BE2C (cell line): ENCODE measurements around the gene SNX8.

ENCODE experiments used
- DNase-seq: peaks from one replicate; pipeline ENCODE4 v3.0.0-alpha.2; 2020
- H3K27me3 ChIP-seq: fragments of 250-450 bp; sonication (Bioruptor Pico); 2 replicates; pipeline ENCODE4 v1.5.1; 2020; ENCODE audit warnings: mild to moderate bottlenecking
- H3K36me3 ChIP-seq: fragments of 250-450 bp; sonication (Bioruptor Pico); 2 replicates; pipeline ENCODE4 v1.5.1; 2020; ENCODE audit warnings: mild to moderate bottlenecking
- H3K4me1 ChIP-seq: fragments of 250-450 bp; sonication (Bioruptor Pico); 2 replicates; pipeline ENCODE4 v1.5.1; 2020
- H3K4me3 ChIP-seq: 2 replicates; pipeline ENCODE4 v1.5.1; 2011; ENCODE audit warnings: low read depth, low read length
- H3K9me3 ChIP-seq: fragments of 250-450 bp; sonication (Bioruptor Pico); 2 replicates; pipeline ENCODE4 v1.5.1; 2020
- TF ChIP-seq, protein P1 (sequence below): IDR thresholded peaks from 2 replicates; pipeline ENCODE4 v1.5.1; 2012; ENCODE audit warnings: mild to moderate bottlenecking, low read depth, low read length

SNX8 gene

DNA sequence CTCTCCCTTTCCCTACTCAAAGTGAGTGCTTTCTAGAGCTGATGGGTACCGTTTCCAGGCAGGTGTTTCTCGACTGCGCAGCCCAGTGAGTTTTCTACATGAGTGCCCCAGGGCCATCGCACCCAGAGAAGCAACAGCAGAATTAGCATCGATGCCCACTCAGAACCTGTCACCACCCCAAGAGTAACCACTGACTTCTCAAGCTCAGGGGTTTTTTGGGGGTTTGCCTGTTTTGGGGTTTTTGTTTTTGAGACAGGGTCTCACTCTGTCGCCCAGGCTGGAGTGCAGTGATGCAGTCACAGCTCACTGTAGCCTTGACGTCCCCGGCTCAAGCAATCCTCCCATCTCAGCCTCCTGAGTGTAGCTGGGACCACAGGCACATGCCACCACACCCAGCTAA lies 25.7 kb downstream of the SNX8 start:
- no peak overlapping the region for H3K4me3 ChIP-seq
- TF ChIP-seq, protein P1, sequence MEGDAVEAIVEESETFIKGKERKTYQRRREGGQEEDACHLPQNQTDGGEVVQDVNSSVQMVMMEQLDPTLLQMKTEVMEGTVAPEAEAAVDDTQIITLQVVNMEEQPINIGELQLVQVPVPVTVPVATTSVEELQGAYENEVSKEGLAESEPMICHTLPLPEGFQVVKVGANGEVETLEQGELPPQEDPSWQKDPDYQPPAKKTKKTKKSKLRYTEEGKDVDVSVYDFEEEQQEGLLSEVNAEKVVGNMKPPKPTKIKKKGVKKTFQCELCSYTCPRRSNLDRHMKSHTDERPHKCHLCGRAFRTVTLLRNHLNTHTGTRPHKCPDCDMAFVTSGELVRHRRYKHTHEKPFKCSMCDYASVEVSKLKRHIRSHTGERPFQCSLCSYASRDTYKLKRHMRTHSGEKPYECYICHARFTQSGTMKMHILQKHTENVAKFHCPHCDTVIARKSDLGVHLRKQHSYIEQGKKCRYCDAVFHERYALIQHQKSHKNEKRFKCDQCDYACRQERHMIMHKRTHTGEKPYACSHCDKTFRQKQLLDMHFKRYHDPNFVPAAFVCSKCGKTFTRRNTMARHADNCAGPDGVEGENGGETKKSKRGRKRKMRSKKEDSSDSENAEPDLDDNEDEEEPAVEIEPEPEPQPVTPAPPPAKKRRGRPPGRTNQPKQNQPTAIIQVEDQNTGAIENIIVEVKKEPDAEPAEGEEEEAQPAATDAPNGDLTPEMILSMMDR = no peak
- no peaks in the 10 kb centered on the region for H3K9me3 ChIP-seq
- H3K27me3 ChIP-seq = no peaks in the 10 kb centered on the region
- H3K4me1 ChIP-seq = no peaks in the 10 kb centered on the region
- DNase-seq = no peak
- no peaks in the 10 kb centered on the region for H3K36me3 ChIP-seq

GRCh38 chr7:2287745-2288144 lies 26.5 kb downstream of the SNX8 start:
- TF ChIP-seq, protein P1 = no peak
- no peak for DNase-seq
- Histone ChIP-seq H3K9me3 (no peaks in the 10 kb centered on the region), H3K27me3 (no peaks in the 10 kb centered on the region), H3K4me3 (no peak overlapping the region), H3K36me3 (no peaks in the 10 kb centered on the region), H3K4me1 (no peaks in the 10 kb centered on the region)

DNA sequence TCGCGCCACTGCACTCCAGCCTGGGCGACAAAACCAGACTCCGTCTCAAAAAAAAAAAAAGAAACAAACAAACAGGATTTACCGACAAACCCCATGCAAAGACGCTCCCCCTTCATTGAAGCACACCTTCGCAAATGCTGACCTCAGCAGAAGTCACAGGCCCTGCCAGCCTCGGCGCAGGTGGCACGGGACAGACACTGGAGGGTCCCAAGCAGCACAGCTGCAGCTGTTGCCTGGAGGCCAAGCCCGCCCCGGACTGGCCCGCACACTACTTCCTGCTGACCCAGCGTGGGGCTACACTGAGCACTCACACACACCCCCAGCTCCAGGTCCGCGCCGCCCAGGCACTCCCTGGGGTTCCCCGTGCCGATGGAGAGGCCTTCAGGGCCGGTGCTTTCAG lies 31.2 kb downstream of the SNX8 start:
- TF ChIP-seq, protein P1 = no peak
- H3K4me3 ChIP-seq = no peak overlapping the region
- no peak for DNase-seq
- no peaks in the 10 kb centered on the region for H3K36me3 ChIP-seq
- no peaks in the 10 kb centered on the region for H3K9me3 ChIP-seq
- H3K27me3 ChIP-seq = no peaks in the 10 kb centered on the region
- H3K4me1 ChIP-seq = peaks cover 10% of the 10 kb centered on the region

DNA sequence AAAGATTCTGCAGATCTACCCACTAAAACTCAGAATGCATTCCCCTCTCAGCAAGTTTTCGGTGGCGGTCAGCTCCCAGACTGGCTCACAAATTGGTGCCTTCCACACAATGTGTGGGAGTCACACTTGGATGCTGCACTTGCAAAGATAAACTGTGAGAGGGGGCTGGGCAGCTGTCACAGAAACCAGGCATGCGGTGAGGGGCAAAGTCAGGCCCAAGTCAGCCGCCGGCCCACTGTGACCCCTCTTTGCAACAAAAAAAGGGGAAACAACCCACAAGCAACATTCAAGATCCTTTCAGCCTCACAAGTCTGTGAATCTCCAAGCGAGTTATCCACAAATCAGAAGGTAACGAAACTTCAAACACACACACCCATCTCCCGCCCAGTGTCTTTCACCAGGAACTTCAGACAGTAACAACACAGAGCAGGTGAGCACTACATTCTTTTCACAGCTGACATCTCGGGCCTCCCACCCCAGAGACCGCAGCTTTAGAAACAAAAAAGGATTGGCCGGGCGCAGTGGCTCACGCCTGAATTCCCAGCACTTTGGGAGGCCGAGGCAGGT lies 32.0 kb downstream of the SNX8 start:
- TF ChIP-seq, protein P1 = no peak
- Histone ChIP-seq H3K27me3 (no peaks in the 10 kb centered on the region), H3K36me3 (no peaks in the 10 kb centered on the region), H3K4me1 (peaks cover 10% of the 10 kb centered on the region), H3K4me3 (no peak overlapping the region), H3K9me3 (no peaks in the 10 kb centered on the region)
- no peak for DNase-seq

DNA sequence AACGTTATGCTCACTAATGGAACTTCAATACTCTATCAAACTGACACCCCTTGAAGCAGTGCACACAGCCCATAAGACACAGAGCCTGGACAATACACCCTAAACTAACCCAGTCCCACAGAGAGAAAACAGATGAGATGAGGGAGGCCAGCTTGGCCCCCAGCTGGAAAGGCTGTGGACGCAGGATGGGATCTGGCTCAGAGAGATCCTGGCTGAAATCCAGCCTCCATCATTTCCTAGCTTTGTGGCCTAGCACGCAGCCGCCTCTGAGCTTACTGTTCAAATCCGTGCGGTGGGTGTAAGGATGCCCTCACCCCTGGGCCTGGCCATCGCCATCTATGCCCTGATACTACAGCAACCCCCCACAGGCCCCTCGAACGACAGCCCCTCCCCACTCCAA lies 32.7 kb downstream of the SNX8 start:
- DNase-seq = peak; percentile 44
- no peak overlapping the region for H3K4me3 ChIP-seq
- no peaks in the 10 kb centered on the region for H3K9me3 ChIP-seq
- H3K4me1 ChIP-seq = peaks cover 10% of the 10 kb centered on the region
- TF ChIP-seq, protein P1 = no peak
- H3K36me3 ChIP-seq = no peaks in the 10 kb centered on the region
- H3K27me3 ChIP-seq = no peaks in the 10 kb centered on the region

DNA sequence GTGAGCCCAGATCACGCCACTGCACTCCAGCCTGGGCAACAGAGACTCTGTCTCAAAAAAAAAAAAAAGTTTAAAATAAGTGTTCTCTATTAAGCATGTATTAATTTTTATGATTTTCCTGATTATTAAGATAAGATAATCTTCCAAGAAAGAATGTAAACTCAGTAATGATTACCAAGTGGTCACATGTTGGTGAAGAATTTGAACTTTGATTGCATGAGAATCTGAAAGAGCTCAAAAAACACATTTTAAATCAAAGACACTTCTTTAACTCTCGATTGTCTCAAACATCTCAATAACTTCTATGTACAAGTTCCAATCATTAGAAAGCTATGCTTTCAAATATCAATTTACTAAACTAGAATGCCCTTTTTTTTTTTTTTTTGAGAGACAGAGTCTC lies 33.8 kb downstream of the SNX8 start:
- no peak for DNase-seq
- H3K4me1 ChIP-seq = peaks cover 10% of the 10 kb centered on the region
- TF ChIP-seq, protein P1 = no peak

More for the DNA sequence above, 33.8 kb downstream of the SNX8 start:
- no peaks in the 10 kb centered on the region for H3K36me3 ChIP-seq
- no peak overlapping the region for H3K4me3 ChIP-seq
- H3K9me3 ChIP-seq = no peaks in the 10 kb centered on the region
- H3K27me3 ChIP-seq = no peaks in the 10 kb centered on the region
